Measurements from ENCODE around the gene FRMD4B.
"Not testable (repeated sequence)": the region's sequence is repeated elsewhere in the genome, so short reads cannot be mapped to it uniquely, and the experiment has no call there.

FRMD4B gene

DNA sequence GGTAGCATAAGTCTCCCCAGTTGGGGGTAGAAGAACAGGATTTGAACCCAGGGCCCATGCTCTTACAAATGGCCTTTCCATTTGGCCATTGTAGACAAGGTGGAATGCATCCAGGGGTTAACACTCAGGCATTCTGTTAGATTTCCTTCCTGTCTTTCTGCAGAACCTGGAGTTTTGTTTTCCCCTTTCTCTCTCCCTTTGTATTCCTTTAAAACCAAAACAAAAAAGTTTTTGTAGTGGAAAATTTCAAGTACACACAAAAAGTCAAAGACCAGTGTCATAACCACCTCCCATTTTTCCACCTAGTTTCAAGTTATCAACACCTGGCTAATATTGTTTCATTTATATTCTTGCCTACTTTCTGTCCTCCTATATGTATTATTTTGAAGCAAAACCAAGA, 26.0 kb downstream of the FRMD4B start:
- no peak for DNase-seq

DNA sequence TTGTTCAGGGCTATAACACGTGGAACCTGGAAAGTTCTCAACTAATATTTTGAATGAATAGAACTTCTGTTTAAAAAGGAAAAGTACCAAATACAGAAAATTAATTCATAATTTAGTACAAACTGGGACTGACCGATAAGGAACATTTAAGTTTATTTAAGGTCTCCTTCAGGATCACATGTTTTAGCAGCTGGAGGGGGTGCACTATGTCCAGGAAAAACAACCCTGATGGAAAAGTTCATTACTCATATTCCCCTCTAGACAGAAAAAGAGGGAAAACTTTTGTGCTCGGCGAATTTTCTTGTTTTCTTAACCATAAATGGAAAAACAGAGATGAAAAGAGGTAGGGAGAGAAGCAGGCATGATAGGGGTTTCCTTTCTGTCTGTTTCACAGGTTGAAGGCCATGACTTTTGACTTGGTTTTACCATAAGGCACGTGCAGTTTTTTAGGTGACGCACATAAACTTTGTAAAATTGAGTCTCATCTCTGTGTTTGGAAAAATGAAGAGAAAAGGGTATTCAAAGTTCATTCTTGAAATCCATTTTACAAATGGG, 26.5 kb downstream of the FRMD4B start:
- no peak for DNase-seq

DNA sequence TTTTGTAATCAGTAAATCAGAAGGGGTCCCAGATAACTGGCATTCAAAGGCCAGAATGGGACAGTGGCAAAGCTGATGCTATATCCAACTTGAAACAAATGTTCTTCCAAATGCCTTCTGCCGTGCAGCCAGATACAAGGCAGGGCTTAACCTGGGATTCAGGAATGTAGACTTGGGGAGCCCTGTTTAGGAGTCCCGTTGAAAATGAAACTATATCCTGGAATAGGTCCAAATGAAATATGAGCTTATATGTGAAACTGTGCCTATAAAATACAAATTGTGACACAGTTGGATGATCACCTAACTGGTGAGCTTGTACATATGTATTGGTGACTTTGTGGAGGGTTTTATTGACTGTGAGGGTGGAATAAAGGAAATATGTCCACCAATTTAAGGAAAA, 28.7 kb downstream of the FRMD4B start:
- no peak for DNase-seq

DNA sequence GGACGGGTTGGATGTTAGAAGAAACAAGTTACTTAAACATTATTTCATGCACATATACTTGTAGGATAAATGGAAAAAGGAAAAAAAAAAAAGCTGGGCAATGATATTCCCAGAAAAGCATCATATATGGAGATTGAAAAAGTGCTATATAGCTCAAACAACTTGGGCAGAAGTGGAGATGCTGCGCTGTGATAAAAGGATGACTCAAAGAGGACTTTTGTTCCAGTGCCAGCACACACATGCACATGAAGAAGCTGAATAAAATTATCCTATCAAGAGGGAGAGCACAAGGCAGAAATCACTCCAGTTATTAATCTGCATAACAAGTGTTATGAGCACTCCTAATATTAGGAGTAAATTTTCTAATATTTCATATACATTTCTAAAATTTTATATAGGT, 30.9 kb downstream of the FRMD4B start:
- peak; percentile 61 for DNase-seq

DNA sequence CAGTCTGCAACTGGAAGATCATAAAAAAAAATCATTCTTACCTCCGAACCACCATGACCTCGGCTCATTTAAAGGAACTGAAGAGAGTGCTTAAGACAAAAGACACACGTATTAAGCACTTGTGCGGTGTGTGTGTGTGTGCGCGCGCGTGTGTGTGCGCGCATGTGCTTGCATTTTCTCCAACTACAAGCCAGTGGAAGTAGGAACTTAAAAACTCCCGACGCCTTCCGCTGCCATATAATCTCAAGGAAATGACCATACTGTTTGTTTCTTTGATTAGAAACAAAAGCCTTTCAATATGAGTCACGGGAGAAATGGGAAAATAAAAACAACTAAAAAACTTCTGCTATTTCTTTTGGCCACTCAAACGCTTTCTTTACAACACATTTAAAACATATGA, 32.4 kb downstream of the FRMD4B start:
- peak; percentile 86 for DNase-seq

DNA sequence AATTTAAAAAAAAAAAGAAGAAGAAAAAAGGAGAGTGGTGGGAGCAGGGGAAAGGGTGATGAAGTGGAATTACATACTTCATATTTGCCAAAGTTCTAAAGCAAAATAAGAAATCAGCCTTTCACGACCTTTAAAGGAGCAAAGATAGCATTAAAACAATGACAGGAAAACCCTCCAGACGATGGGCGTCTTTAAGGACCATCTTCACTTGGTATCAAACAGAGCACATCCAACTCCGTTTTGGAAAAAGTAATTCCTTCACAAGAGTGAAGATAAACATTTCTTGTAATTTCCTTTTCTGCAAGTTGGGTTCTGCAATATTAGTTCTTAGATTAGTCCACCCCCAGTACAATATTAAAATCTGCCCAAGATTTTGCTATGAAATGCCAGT, 32.8 kb downstream of the FRMD4B start:
- no peak for DNase-seq

DNA sequence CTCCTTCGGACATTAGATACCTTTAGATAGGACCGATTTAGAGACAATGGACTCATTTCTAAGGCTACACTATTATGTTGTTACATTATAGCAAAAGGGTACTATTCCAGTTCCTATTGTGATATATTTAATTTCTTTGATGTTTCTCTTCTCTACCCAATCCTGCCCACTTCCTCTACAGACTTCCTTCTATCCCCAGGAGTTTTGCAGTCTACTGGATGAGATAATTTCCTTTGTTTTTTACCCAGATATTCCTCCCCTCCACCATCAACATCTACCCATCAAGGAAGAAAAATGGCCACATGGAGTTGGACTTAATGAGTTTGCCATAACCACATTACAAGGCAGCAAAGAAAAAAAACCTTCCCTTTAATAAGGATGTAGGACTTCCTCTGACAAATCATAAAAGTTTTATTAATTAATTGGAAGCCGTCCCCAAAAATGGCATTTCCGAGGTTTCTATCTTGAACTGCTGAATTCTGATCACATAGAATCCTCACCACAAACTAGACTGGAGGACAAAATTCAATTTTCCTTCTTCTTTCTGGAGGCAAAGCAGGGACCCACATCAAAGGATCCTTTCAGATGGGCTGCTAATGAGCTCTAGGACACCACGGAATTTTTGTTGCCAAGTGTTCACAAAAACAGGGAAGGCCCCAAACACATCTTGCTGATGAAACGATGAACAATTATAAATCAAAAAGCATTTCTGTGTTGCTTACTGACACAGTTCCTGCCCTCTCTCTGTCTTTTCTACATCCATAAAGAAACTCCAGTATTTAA, 33.4 kb downstream of the FRMD4B start:
- no peak for DNase-seq

DNA sequence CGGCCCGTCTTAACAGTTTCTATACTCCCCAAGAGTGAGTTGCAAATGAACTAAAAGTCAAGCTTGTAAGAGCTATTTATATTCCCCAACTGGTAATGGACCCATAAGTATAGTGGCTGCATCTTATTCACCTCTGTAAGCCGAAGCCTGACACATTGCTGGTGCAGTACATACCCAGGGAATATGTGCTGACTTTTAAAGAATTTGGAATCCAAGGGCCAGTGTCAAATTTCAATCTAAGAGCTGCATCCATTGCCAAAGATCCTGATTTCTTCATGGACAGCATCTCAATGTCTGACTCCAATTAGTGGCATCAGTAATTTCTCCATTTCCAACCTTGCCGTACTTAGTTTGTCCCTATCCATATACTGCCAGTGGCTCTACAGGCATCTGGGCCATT, 42.0 kb downstream of the FRMD4B start:
- no peak for DNase-seq

DNA sequence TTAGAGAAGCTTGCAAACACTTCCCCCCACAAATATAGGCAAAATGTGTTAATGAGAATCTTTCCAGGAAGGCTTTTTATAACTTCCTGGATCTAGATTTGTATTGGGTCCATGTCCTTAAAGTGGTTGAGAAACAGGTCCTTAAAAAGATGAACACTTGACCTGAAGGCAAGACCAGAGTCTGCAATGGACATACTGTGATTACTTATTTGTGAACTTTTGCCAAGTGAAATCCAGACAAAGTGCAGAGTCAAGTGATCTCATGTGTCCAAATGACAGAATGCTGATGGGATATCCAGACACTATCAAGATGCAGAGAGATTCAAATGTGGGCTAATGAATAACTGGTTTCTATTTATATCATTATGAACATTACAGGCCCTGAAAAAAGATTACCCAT, 43.8 kb downstream of the FRMD4B start:
- no peak for DNase-seq

DNA sequence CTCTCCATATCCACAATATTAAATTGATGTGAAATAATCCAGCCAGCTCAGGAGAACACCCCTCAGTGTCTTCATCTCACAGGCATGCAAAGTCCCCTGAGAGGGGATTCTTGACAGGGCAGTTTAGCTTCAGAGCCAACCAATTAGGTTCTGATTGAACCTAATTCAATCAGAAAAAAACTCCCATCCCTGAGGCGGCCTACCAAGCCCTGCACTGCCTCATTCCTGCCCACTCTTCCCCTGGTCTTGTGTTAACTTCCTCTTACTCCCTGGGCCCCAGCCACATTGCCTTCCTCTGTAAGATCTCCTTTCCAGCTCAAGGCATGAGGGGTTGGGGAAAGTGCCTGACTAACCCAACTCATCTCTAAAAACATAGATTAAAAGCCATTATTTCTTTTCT, 46.1 kb downstream of the FRMD4B start:
- peak; percentile 75 for DNase-seq

DNA sequence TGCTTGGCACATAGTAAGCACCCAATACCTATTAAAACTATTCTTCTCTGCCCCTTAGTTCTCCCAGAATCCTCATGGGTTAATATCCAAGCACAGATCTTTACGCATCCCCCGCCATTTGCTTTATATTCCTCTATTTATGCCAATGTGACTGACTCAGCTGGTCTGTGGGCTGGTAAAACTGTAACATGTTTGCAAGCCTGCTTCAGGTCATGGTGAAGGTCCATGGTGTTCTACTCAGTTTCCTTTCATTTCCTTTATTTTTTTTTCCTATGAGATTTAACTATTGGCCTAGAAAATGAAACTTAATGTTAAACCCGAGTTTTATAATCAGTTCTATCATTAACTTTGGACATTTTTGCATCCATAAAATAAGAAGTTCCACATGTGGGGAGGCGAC, 47.0 kb downstream of the FRMD4B start:
- DNase-seq = peak; percentile 29

DNA sequence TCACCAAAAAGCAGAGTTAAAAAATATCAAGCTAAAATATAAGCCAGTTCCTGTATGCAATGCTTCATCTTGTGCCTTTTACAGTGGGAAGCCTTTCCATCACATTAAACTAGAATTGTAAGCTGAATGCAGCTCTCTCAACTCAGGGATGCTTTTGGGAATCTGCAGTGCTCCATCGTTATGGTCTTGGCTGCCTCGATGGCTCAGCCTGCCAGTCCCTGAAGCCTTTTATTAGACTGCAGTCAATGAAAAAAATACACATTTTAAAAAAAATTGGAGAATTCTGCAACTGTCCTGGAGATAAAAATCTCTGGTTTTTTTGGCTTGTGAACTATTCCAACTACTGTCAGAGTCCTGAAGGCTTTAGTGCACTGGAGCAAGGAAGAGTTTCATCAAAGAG, 53.0 kb downstream of the FRMD4B start:
- DNase-seq = no peak

DNA sequence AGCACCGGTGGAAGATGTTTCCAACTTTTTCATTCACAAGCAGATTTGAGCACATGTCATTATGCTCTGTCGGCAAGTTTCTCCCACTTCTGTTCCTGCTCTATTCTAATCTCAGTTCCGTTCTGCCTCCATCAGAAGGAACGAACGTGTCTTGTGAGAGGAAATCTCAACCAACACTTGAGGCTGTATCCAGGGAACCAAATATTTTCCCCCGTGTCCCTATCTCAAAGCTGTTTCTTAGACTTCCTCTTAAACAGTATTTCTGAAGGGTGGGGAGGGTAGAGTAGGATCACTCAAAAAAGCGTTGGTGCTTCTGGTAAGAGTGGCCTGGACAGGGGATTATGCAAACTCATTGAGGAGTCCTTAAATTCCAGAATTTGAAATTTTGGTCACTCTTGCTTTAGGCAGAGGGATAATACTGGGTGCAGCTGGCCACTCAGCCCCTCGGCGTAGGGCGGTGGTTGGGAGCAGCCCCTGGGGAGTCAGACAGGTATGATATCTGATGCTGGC, 54.9 kb downstream of the FRMD4B start:
- DNase-seq = peak; percentile 74

DNA sequence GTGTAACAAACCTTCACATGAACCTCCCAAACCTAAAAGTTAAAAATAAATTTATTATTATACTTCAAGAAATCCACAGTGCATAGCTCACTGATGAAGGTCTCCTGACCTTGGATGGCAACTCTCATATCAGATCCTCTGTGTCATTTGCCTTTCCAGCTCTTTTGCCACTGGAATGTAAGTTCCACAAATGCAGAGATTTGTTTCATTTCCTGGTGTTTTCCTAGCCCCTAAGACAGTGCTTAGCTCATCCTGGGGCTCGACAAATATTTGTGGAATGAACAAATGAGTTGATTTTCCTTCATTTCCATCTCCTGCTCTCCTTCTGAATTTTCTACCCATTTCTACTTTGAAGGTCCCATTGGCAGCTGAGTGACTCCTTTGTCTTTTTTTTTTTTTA, 56.0 kb downstream of the FRMD4B start:
- DNase-seq = no peak

DNA sequence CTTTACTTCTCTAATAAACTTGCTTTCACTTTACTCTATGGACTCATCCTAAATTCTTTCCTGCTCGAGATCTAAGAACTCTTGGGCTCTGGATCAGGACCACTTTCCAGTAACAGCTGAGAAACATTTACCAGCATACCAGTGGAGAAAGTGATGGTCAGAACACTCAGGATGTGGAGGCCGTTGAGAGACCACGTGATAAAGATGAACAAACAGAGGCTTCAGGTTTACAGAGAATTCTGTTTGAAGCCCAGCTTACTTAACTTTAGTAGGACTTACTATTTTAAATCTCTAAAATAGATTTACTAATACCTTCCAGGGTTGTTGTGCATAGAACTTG, 57.0 kb downstream of the FRMD4B start:
- DNase-seq = no peak

DNA sequence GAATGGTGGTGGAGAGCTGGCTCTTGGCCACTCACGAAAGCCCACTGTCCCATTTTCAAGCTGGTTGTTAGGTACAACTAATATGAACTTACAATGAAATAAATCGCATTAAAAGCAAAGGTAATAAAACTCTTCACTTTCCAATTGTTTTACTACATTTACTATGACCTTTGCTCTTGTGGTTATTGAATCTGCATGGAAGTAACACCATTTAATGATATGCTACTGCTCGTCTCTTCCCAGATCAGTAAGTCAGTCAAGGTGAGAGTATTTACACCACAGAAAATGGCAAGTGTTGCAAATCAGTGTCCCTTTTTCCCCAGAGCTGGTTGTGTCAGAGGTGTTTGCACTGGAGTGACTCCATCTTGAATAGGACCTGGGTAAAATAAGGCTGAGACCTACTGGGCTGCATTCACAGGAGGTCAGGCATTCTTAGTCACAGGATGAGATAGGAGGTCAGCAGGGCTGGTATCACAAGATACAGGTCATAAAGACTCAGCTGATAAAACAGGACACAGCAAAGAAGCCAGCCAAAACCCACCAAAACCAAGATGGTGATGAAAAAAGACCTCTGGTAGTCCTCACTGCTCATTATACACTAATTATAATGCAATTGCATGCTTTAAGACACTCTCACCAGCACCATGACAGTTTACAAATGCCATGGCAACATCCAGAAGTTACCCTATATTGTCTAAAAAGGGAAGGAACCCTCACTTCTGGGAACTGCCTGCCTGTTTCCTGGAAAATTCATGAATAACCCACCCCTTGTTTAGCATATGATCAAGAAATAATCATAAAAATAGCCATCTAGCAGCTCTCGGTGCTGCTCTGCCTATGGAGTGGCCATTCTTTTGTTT, 57.6 kb downstream of the FRMD4B start:
- peak; percentile 63 for DNase-seq

DNA sequence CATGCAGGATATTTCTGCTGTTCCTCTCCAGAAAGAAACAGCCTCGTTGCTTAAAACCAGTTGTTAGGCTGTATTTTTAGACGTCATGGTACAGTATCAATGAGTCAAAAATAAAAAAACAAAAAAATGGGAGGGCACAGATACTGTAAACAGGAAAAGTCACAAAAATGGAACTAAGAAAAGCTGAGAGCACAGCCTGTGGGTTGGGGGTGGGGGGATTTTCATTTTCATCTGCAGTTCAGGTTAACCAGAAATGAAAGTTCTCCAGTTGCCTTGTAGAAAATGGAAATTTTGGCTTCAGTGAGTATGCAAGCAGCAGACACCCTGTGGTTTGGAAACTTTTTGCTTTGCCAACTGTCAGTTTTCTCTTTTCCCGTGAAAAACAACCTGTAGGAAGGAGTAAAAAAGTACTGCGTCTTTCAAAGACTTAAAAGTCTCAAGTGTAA, 59.0 kb downstream of the FRMD4B start:
- DNase-seq = peak; percentile 44

DNA sequence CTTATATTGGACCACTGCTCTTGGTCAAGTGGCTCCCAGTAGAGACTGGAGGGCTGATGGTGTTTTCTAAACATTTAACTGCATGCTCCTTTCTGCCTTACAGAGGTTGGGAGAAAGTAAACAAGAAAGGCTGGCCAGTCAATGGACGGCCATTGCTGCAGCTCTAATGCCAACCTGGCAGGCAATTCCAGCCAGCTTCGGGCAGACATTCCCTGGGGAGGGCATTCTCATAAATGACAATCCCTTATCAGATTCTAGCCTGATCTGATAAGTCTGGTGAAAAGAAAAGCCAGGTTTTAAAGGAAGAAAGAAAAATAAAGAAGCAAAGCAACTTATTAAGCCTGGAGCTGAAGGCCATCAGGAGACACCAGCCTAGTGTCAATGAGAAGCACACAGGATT, 60.7 kb downstream of the FRMD4B start:
- no peak for DNase-seq

DNA sequence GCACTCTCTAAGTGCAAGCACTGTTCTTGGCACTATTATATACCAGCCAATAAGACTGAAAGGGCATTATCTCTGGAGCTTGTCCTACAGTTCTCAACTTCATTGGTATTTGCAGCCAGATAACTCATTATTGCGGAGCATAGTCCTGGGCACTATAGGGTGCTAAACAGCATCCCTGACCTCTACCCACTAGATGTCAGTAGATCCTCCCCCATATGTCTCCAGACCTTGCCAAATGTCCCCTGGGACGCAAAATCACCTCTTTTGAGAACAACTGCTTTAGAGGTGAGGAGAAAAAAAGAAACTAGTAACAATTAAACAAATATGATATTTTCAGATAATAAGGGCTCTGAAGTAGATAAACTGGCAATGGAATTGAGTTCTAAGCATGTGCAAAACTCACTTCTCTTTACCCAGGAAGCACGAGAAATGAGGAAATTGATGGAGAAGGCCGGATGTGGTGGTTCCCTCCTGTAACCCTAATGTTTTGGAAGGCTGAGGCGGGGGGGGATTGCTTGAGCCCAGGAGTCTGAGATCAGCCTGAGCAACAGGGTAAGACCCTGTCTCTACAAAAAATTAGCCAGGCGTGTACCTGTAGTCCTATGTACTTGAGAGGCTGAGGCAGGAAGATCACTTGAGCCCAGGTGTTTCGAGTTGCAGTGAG, 61.4 kb downstream of the FRMD4B start:
- peak; percentile 86 for DNase-seq

DNA sequence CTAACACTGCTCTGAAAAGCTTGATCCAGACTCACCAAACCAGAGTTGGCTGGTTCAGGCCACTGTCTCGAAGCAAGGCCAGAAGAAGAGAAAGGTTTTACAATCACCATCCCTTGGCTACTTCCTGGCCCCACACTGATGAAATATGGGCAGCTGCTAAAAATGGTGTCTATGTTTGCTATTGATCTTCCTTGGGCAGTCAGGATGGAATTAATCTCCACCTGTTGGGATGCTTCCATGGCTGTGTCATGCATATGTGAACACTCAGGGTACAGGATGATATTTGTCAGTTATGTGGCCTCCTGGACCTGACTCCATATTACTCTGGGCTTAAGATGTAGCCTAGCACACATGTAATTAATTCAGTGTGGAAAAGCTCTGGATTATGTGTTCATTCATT, 61.9 kb downstream of the FRMD4B start:
- no peak for DNase-seq

DNA sequence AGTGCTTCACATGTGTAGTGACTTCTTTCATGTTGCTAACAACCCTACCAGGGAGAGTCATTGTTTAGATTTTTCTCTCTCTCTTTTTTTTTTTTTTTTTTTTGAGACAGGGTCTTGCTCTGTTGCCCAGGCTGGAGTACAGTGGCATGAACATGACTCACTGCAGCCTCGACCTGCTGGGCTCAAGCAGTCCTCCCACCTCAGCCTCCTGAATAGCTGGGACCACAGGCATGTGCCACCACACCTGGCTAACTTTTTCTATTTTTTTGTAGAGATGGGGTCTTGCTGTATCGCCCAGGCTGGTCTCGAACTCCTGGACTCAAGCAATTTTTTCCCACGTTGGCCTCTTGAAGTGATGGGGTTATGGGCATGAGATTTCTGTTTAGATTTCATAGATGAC, 63.4 kb downstream of the FRMD4B start:
- not testable (repeated sequence) for DNase-seq

DNA sequence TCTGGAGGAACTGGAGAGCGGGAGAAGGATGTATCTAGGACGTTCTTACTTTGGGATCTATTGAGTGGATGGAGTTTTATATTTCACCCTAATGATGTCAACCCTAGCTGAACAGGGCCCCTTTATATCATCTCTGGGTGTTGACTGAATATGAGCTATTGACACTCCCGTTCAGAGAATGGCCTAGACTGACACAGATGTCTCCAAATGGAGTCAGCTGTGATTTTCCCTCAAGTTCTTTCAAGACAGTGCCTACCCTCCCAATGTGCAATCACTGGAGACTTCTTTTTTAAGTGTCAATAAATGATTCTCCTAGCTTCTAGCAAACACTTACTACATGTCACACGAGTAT, 63.8 kb downstream of the FRMD4B start:
- no peak for DNase-seq

All from hematopoietic multipotent progenitor cell treated with erythropoietin and hydrocortisone succinate and interleukin-3 and kit ligand, for 4 days (in vitro differentiated cells).